Measurements from ENCODE around the gene KRTDAP.

The KRTDAP gene

GRCh38 chr19:35490364-35490763, at the start of gene KRTDAP:
Gene KRTDAP (minus strand): TSS chr19:35490464. CDS start chr19:35490442, 22 bp downstream.
- no peak for DNase-seq (ENCODE audit: low spot score)

GRCh38 chr19:35539850-35540249, 49.6 kb upstream of the KRTDAP start:
- no peak for DNase-seq (ENCODE audit: low spot score)

DNA sequence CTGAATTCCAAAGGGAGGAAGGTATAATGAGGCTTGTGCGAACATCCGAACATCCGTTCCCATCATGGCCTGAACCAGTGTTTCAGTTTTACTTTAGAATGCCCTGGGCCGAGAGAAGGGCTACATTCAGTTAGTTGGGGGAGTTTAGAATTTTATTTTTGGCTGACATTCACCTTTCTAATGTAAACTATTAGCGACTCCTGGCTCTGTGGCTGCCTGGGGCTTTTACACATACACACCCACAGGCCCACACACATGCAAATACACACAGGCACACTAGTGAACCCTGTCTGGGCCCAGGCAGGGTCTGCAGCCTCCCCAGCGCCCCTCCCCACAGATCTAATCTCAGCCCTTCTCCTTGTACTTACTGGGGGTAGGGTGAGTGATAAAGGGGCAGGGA, 49.0 kb upstream of the KRTDAP start:
- DNase-seq (ENCODE audit: low spot score), result no peak

GRCh38 chr19:35534803-35535480, 44.7 kb upstream of the KRTDAP start:
- DNase-seq (ENCODE audit: low spot score), result no peak

DNA sequence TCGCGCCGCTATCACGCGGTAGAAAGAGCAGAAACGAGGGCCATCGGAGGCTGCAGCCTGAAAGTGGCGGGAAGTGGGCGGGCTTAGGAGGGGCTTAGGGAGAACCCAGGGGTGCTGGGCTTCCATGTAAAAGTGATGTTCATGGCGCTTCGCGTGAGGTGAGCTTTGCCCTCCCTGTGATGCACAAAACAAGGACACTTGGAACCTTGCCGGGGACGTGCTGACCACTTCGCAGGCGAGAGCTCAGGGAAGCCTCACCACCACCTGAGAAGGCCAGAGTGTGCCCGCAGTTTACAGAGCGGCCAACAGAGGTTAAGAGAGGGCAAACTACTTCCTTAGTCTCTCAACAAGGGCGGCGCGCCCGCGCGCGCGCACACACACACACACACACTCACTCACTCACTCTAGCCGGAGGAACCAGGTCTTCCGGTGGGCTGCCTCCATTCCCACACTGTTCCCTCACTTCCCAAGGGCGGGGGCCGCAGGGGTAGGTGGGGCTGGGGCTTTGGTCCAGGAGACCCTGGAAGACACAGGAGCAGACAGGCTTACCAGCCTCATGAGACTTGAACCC, 43.6 kb upstream of the KRTDAP start:
- no peak for DNase-seq (ENCODE audit: low spot score)

- DNase-seq (ENCODE audit: low spot score), result no peak
These were observed 43.0 kb upstream of the KRTDAP start, which contains the start of gene GAPDHS for GRCh38 chr19:35533201-35533821. Gene GAPDHS (plus strand): TSS chr19:35533456. CDS start chr19:35533528, 72 bp downstream.

DNA sequence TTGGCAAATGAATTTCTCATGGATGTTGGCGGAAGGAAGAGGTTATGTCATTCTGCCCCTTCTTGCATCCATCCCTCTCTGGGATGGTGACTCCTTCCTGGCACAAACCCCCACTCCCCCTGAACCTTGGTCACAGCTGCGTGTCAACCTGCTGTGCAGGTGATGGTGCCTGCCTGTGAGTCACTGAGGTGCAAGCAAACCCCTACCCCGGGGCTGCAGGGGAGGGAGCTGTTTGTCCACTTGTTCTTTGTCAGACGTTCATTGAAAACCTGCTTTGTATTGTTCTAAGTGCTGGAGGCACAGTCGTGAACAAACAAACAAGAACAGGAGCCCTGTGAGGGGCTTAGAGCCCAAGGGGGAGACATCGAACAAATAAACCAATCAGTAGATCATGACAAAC, 41.0 kb upstream of the KRTDAP start:
- DNase-seq (ENCODE audit: low spot score), result no peak

- no peak for DNase-seq (ENCODE audit: low spot score)
These were observed 39.3 kb upstream of the KRTDAP start for GRCh38 chr19:35529241-35530218.

- DNase-seq (ENCODE audit: low spot score), result no peak
These were observed 38.2 kb upstream of the KRTDAP start, which contains the start of gene SBSN for GRCh38 chr19:35528218-35529038. Gene SBSN (minus strand): TSS chr19:35528311. CDS start chr19:35528281, 30 bp downstream.

GRCh38 chr19:35525873-35526272, 35.6 kb upstream of the KRTDAP start:
- no peak for DNase-seq (ENCODE audit: low spot score)

DNA sequence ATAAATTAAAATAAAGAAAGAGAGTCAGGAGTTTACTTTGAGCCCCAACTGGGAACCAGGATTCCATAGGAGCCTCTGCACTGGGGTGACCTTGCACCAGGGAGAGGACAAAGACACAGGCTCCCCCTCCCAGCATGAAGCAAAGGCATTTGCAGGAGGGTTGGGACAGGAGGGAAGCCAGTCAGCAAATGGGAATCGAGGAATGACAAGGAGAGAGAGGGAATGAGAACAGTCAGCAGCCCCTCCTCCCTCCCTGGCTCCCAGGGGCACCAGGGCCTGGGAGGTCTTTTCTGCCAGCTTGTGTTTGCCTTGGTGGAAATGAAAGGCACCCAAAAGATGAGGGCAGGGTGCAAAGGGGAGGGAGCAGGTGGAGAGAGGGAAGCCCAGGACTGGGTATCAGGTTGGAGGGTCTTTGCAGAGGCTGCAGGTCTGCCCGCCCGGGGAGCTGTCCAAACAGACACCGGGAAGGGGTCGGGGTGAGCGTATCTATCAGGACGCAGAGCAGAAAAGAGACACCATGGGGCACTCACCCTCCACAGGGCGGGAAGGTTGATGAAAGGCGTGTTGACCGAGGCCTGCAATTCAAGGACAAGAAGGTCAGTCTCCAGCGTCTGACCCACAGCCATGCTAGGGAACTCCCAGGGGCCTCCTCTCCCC, 34.0 kb upstream of the KRTDAP start:
- DNase-seq (ENCODE audit: low spot score), result no peak

- DNase-seq (ENCODE audit: low spot score), result no peak
These were observed 32.6 kb upstream of the KRTDAP start for GRCh38 chr19:35522745-35523327.

DNA sequence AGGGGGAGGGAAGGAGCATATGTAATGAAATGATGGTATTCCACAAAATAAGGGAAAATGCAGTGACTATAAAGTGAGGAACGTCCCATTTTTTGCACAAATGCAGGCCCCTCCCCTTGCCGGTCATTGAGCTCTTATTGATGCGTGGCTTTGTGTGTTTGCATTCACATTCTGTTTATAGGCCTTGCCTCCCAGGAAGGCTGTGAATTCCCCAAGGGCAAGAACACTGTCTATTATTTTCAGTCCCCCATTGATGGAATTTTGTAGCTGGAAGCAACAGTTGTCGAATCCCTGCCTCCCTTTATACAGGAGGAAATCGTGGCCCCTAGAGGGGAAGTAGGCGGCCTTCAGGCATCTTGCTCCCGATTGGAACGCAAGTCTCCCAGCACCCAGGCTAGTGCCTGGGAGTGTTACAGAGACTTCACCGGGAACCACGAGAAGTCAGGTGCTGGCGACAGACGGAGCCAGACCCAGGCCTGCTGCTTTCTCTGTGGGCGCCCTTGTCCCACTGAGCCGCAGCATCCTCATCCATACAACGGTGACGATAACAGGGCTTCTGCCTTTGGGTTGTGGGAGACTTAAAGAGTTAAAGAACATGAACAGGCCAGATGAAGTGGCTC, 31.0 kb upstream of the KRTDAP start:
- DNase-seq (ENCODE audit: low spot score), result no peak

- no peak for DNase-seq (ENCODE audit: low spot score)
These were observed 29.0 kb upstream of the KRTDAP start for GRCh38 chr19:35519291-35519690.

DNA sequence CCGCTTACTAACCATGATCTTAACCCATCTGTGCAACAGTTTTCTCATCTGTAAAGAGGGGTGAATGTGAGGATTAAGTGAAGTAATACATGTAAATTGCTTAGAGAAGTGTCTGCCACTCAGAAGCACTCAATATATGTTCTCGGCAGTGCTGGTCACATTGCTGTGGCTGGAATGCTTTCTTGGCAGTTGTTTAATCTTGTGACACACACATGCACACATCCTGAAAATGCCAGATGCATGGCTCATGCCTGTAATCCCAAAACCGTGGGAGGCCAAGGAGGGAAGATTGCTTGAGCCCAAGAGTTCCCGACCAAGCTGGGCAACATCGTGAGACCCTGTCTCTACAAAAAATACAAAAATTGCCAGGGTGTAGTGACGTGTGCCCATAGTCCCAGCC, 28.0 kb upstream of the KRTDAP start:
- DNase-seq (ENCODE audit: low spot score), result no peak

- no peak for DNase-seq (ENCODE audit: low spot score)
These were observed 27.1 kb upstream of the KRTDAP start for GRCh38 chr19:35517342-35517741.

GRCh38 chr19:35516310-35516709, 26.0 kb upstream of the KRTDAP start:
- DNase-seq (ENCODE audit: low spot score), result no peak

GRCh38 chr19:35514282-35514809, 24.1 kb upstream of the KRTDAP start:
- no peak for DNase-seq (ENCODE audit: low spot score)

DNA sequence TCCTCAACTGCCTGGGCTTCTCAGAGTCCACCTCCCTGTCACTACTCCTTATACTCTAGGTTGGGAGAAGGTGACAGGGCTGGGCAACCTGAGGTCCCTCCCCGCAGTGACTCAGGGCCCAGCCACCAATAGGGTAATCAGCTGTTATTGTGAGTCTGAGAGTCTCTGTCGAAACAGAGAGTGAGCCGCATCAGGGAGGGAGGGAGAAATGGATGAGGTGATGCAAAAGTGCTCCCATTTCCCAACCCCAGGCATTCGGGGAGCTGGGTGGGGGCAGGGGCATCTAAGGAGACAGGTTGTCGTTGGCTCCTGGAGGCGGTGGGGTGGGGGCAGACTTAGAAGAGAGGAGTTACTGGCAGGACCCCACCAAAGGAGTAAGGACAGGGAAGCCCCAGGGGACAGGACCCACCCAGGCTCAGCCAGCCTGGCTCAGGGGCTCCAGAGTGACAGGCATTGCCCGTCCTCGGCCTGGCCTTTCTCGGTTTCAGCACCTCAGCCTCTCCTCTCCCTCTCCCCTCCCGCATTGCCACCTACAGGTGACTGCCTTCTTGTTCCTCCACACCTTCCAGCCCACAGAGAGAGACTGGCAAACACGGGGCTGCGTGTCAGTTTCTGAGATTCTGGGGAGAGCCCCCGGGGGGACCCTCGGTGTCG, 23.5 kb upstream of the KRTDAP start, which contains the start of gene DMKN:
DMKN (minus strand) TSS at position 22 of the 654 bp plus-strand sequence. CDS start 174 bp downstream, outside the sequence.
- DNase-seq (ENCODE audit: low spot score), result no peak

Measured in Ammon's horn (tissue), 1 donor.